ENCODE measurements around the gene CTIF.

The CTIF gene

GRCh38 chr18:48860269-48861180 is 321.7 kb downstream of the CTIF start:
- ChIA-PET CTCF (interaction anchor here (1.1 to 1.2 kb wide), 3 partner anchors 17 to 20 kb away, joined by 3 read pairs; no protein-coding TSS in a partner anchor), POLR2A (interaction anchor here (1.2 kb wide), 1 partner anchor 19 kb away, joined by 3 read pairs; no protein-coding TSS in a partner anchor)
- Histone ChIP-seq H3K27ac (ENCODE audit: insufficient read depth in 1 of 2, low read depth in 1 of 2, low read length in 2 of 2, poor library complexity in 1 of 2, severe bottlenecking in 2 of 2) (no peak overlapping the region), H3K27me3 (replicated peaks in 2 of 5; ENCODE audit: control insufficient read depth in 4 of 5, insufficient read depth in 5 of 5, low read length in 4 of 5) (no peaks in the 10 kb centered on the region), H3K36me3 (ENCODE audit: control insufficient read depth in 4 of 4, insufficient read depth in 4 of 4, low read length in 3 of 4) (peaks cover 0 to 4% (median 1%) of the 10 kb centered on the region in 4 experiments), H3K4me3 (ENCODE audit: control insufficient read depth in 1 of 7, extremely low read depth in 1 of 7, insufficient read depth in 4 of 7, low read depth in 2 of 7, low read length in 6 of 7) (no peak overlapping the region), H3K9me3 (ENCODE audit: control extremely low read depth in 1 of 5, control insufficient read depth in 4 of 5, insufficient read depth in 2 of 5, low read depth in 1 of 5, low read length in 4 of 5) (no peaks in the 10 kb centered on the region), H3K4me1 (ENCODE audit: control extremely low read depth in 1 of 4, control insufficient read depth in 4 of 4, insufficient read depth in 4 of 4, low read length in 3 of 4) (no peaks in the 10 kb centered on the region)
- 98% methylated on average over 21 of the region's 28 CpGs for WGBS (ENCODE audit: insufficient coverage)
- no peak for DNase-seq

- H3K36me3 ChIP-seq (ENCODE audit: control insufficient read depth in 4 of 4, insufficient read depth in 4 of 4, low read length in 3 of 4), result peaks cover 0 to 4% (median 1%) of the 10 kb centered on the region in 4 experiments
- no peaks in the 10 kb centered on the region for H3K4me1 ChIP-seq (ENCODE audit: control extremely low read depth in 1 of 4, control insufficient read depth in 4 of 4, insufficient read depth in 4 of 4, low read length in 3 of 4)
- no peak for DNase-seq
- CTCF ChIA-PET, result interaction anchor here (1.2 kb wide), 2 partner anchors 16 to 18 kb away, joined by 3 read pairs; no protein-coding TSS in a partner anchor
- H3K27me3 ChIP-seq (replicated peaks in 2 of 5; ENCODE audit: control insufficient read depth in 4 of 5, insufficient read depth in 5 of 5, low read length in 4 of 5), result no peaks in the 10 kb centered on the region
- H3K9me3 ChIP-seq (ENCODE audit: control extremely low read depth in 1 of 5, control insufficient read depth in 4 of 5, insufficient read depth in 2 of 5, low read depth in 1 of 5, low read length in 4 of 5), result peaks cover 0 to 1% (median 0%) of the 10 kb centered on the region in 5 experiments
- 91% methylated on average over 13 of the region's 15 CpGs for WGBS (ENCODE audit: insufficient coverage)
- POLR2A ChIA-PET, result interaction anchor here (1.2 kb wide), 1 partner anchor 20 kb away, joined by 3 read pairs; no protein-coding TSS in a partner anchor
- no peak overlapping the region for H3K27ac ChIP-seq (ENCODE audit: insufficient read depth in 1 of 2, low read depth in 1 of 2, low read length in 2 of 2, poor library complexity in 1 of 2, severe bottlenecking in 2 of 2)
- H3K4me3 ChIP-seq (ENCODE audit: control insufficient read depth in 1 of 7, extremely low read depth in 1 of 7, insufficient read depth in 4 of 7, low read depth in 2 of 7, low read length in 6 of 7), result no peak overlapping the region
Measured at GRCh38 chr18:48861181-48861708, 322.4 kb downstream of the CTIF start.

DNA sequence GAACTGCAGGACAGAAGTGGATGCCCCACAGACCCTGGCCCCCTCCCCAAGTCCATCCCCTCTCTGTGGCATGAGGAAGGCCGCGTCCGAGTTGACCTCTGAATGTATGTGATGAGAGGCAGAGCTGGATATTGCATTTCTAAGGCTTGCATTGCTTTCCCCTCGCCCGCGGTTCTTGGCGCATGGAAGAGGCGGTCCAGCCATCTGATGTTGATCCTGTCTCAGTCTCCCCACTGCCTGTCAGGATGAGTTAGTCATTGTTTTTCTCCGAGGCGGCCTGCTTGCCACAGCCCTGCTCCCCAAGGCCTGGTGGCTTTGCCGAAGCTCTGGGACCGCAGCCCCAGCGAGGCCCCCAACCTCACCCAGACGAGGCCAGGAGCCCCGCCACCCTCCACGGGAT is 323.3 kb downstream of the CTIF start:
- Histone ChIP-seq H3K9me3 (ENCODE audit: control extremely low read depth in 1 of 5, control insufficient read depth in 4 of 5, insufficient read depth in 2 of 5, low read depth in 1 of 5, low read length in 4 of 5) (peaks cover 0 to 1% (median 0%) of the 10 kb centered on the region in 5 experiments), H3K27ac (ENCODE audit: insufficient read depth in 1 of 2, low read depth in 1 of 2, low read length in 2 of 2, poor library complexity in 1 of 2, severe bottlenecking in 2 of 2) (no peak overlapping the region), H3K27me3 (replicated peaks in 2 of 5; ENCODE audit: control insufficient read depth in 4 of 5, insufficient read depth in 5 of 5, low read length in 4 of 5) (no peaks in the 10 kb centered on the region), H3K4me1 (ENCODE audit: control extremely low read depth in 1 of 4, control insufficient read depth in 4 of 4, insufficient read depth in 4 of 4, low read length in 3 of 4) (no peaks in the 10 kb centered on the region), H3K36me3 (ENCODE audit: control insufficient read depth in 4 of 4, insufficient read depth in 4 of 4, low read length in 3 of 4) (peaks cover 0 to 4% (median 1%) of the 10 kb centered on the region in 4 experiments), H3K4me3 (ENCODE audit: control insufficient read depth in 1 of 7, extremely low read depth in 1 of 7, insufficient read depth in 4 of 7, low read depth in 2 of 7, low read length in 6 of 7) (no peak overlapping the region)
- POLR2A ChIA-PET, result no interaction called here
- DNase-seq, result no peak
- CTCF ChIA-PET, result interaction anchor here (1.2 kb wide), 1 partner anchor 19 kb away, joined by 3 read pairs; no protein-coding TSS in a partner anchor
- WGBS (ENCODE audit: insufficient coverage), result 93% methylated on average over 16 of the region's 16 CpGs

GRCh38 chr18:48862678-48863270 is 323.9 kb downstream of the CTIF start:
- no peaks in the 10 kb centered on the region for H3K4me1 ChIP-seq (ENCODE audit: control extremely low read depth in 1 of 4, control insufficient read depth in 4 of 4, insufficient read depth in 4 of 4, low read length in 3 of 4)
- peaks cover 0 to 1% (median 0%) of the 10 kb centered on the region in 5 experiments for H3K9me3 ChIP-seq (ENCODE audit: control extremely low read depth in 1 of 5, control insufficient read depth in 4 of 5, insufficient read depth in 2 of 5, low read depth in 1 of 5, low read length in 4 of 5)
- ChIA-PET POLR2A (no interaction called here), CTCF (no interaction called here)
- H3K4me3 ChIP-seq (ENCODE audit: control insufficient read depth in 1 of 7, extremely low read depth in 1 of 7, insufficient read depth in 4 of 7, low read depth in 2 of 7, low read length in 6 of 7), result no peak overlapping the region
- peaks cover 0 to 1% (median 0%) of the 10 kb centered on the region in 4 experiments for H3K36me3 ChIP-seq (ENCODE audit: control insufficient read depth in 4 of 4, insufficient read depth in 4 of 4, low read length in 3 of 4)
- no peak for DNase-seq
- H3K27me3 ChIP-seq (replicated peaks in 2 of 5; ENCODE audit: control insufficient read depth in 4 of 5, insufficient read depth in 5 of 5, low read length in 4 of 5), result no peaks in the 10 kb centered on the region
- WGBS (ENCODE audit: insufficient coverage), result 95% methylated on average over 17 of the region's 22 CpGs
- no peak overlapping the region for H3K27ac ChIP-seq (ENCODE audit: insufficient read depth in 1 of 2, low read depth in 1 of 2, low read length in 2 of 2, poor library complexity in 1 of 2, severe bottlenecking in 2 of 2)

- 100% methylated on average over 4 of the region's 8 CpGs for WGBS (ENCODE audit: insufficient coverage)
- Histone ChIP-seq H3K27me3 (replicated peaks in 2 of 5; ENCODE audit: control insufficient read depth in 4 of 5, insufficient read depth in 5 of 5, low read length in 4 of 5) (no peaks in the 10 kb centered on the region), H3K4me1 (ENCODE audit: control extremely low read depth in 1 of 4, control insufficient read depth in 4 of 4, insufficient read depth in 4 of 4, low read length in 3 of 4) (peaks cover 0 to 3% (median 0%) of the 10 kb centered on the region in 4 experiments), H3K36me3 (ENCODE audit: control insufficient read depth in 4 of 4, insufficient read depth in 4 of 4, low read length in 3 of 4) (no peaks in the 10 kb centered on the region), H3K4me3 (ENCODE audit: control insufficient read depth in 1 of 7, extremely low read depth in 1 of 7, insufficient read depth in 4 of 7, low read depth in 2 of 7, low read length in 6 of 7) (no peak overlapping the region), H3K9me3 (ENCODE audit: control extremely low read depth in 1 of 5, control insufficient read depth in 4 of 5, insufficient read depth in 2 of 5, low read depth in 1 of 5, low read length in 4 of 5) (peaks cover 0 to 1% (median 0%) of the 10 kb centered on the region in 5 experiments), H3K27ac (ENCODE audit: insufficient read depth in 1 of 2, low read depth in 1 of 2, low read length in 2 of 2, poor library complexity in 1 of 2, severe bottlenecking in 2 of 2) (no peak overlapping the region)
- ChIA-PET CTCF (no interaction called here), POLR2A (no interaction called here)
- no peak for DNase-seq
Measured at GRCh38 chr18:48863432-48864065, 324.7 kb downstream of the CTIF start.

DNA sequence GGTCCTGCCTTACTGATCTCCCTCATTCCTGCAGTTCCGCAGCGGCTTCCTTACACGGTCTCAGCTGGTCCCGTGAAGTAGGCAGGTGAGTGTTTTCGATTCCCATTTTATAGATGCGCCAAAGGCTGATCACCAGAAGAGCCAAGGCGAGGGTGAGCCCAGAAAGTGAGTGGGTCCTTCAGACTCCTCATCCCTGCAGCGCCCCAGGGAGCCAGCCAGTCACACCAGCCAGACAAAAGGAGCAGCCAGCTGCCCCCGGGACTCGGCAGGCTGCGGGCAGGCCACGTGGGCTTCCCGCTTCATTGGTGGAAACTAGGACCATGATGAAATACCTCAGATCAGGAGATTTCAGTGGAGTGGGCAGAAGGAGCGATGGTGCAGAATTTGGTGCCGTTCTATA is 326.0 kb downstream of the CTIF start:
- Histone ChIP-seq H3K4me3 (ENCODE audit: control insufficient read depth in 1 of 7, extremely low read depth in 1 of 7, insufficient read depth in 4 of 7, low read depth in 2 of 7, low read length in 6 of 7) (no peak overlapping the region), H3K4me1 (ENCODE audit: control extremely low read depth in 1 of 4, control insufficient read depth in 4 of 4, insufficient read depth in 4 of 4, low read length in 3 of 4) (peaks cover 2 to 14% (median 4%) of the 10 kb centered on the region in 4 experiments), H3K9me3 (ENCODE audit: control extremely low read depth in 1 of 5, control insufficient read depth in 4 of 5, insufficient read depth in 2 of 5, low read depth in 1 of 5, low read length in 4 of 5) (peaks cover 0 to 1% (median 0%) of the 10 kb centered on the region in 5 experiments), H3K36me3 (ENCODE audit: control insufficient read depth in 4 of 4, insufficient read depth in 4 of 4, low read length in 3 of 4) (no peaks in the 10 kb centered on the region), H3K27ac (ENCODE audit: insufficient read depth in 1 of 2, low read depth in 1 of 2, low read length in 2 of 2, poor library complexity in 1 of 2, severe bottlenecking in 2 of 2) (no peak overlapping the region), H3K27me3 (replicated peaks in 2 of 5; ENCODE audit: control insufficient read depth in 4 of 5, insufficient read depth in 5 of 5, low read length in 4 of 5) (no peaks in the 10 kb centered on the region)
- ChIA-PET CTCF (no interaction called here), POLR2A (no interaction called here)
- 99% methylated on average over 12 of the region's 15 CpGs for WGBS (ENCODE audit: insufficient coverage)
- no peak for DNase-seq
